Memory B cell (primary cell): ENCODE measurements around the gene KIRREL3.

Experiments
- ATAC-seq: fragments of 150-1000 bp; cut with Tn5 transposase; 2 replicates; pipeline ENCODE4 v1.10.0; 2021; ENCODE audit warnings: low read depth, mild to moderate bottlenecking, moderate library complexity
- DNase-seq, 2 donors: peaks; one replicate each; pipeline ENCODE4 v3.0.0; 2022; ENCODE audit warnings: low spot score in 2 of 2
- H3K27ac Mint-ChIP-seq: one replicate; pipeline ENCODE4 v1.8.0; 2022; ENCODE audit warnings: mild to moderate bottlenecking, moderate library complexity, mixed read lengths
- H3K27me3 Mint-ChIP-seq: one replicate; pipeline ENCODE4 v1.8.0; 2022; ENCODE audit warnings: mixed read lengths
- H3K36me3 Mint-ChIP-seq: one replicate; pipeline ENCODE4 v1.8.0; 2022; ENCODE audit warnings: mild to moderate bottlenecking, mixed read lengths
- H3K4me1 Mint-ChIP-seq: one replicate; pipeline ENCODE4 v1.8.0; 2022; ENCODE audit warnings: mixed read lengths
- H3K4me3 Mint-ChIP-seq: one replicate; pipeline ENCODE4 v1.8.0; 2022; ENCODE audit warnings: mild to moderate bottlenecking, moderate library complexity, mixed read lengths
- H3K9me3 Mint-ChIP-seq: one replicate; pipeline ENCODE4 v1.8.0; 2022; ENCODE audit warnings: mixed read lengths

The KIRREL3 gene

GRCh38 chr11:127017482-127017881, 16.9 kb upstream of the KIRREL3 start:
- Mint-ChIP-seq H3K9me3 (peaks cover 2% of the 10 kb centered on the region), H3K4me1 (no peaks in the 10 kb centered on the region), H3K27ac (no peak overlapping the region), H3K4me3 (no peak overlapping the region), H3K36me3 (no peaks in the 10 kb centered on the region), H3K27me3 (peaks cover 8% of the 10 kb centered on the region)
- DNase-seq (no peak), ATAC-seq (no peak)

- peaks cover 6% of the 10 kb centered on the region for H3K27me3 Mint-ChIP-seq
- peaks cover 2% of the 10 kb centered on the region for H3K9me3 Mint-ChIP-seq
- no peak for DNase-seq
- no peaks in the 10 kb centered on the region for H3K36me3 Mint-ChIP-seq
- no peak for ATAC-seq
- no peaks in the 10 kb centered on the region for H3K4me1 Mint-ChIP-seq
- no peak overlapping the region for H3K27ac Mint-ChIP-seq
- H3K4me3 Mint-ChIP-seq = no peak overlapping the region
These were observed 13.0 kb upstream of the KIRREL3 start for GRCh38 chr11:127013550-127013949.

GRCh38 chr11:127006311-127006710, 5.7 kb upstream of the KIRREL3 start:
- no peak for DNase-seq
- Mint-ChIP-seq H3K27ac (no peak overlapping the region), H3K9me3 (no peaks in the 10 kb centered on the region), H3K4me3 (no peak overlapping the region), H3K4me1 (no peaks in the 10 kb centered on the region), H3K27me3 (peaks cover 14% of the 10 kb centered on the region), H3K36me3 (no peaks in the 10 kb centered on the region)
- ATAC-seq = no peak

GRCh38 chr11:127003260-127003981, 2.9 kb upstream of the KIRREL3 start:
- Mint-ChIP-seq H3K4me1 (no peaks in the 10 kb centered on the region), H3K9me3 (no peaks in the 10 kb centered on the region), H3K4me3 (no peak overlapping the region), H3K27me3 (peaks cover 14% of the 10 kb centered on the region), H3K27ac (no peak overlapping the region), H3K36me3 (no peaks in the 10 kb centered on the region)
- ATAC-seq (no peak), DNase-seq (no peak)

GRCh38 chr11:127002669-127003259, 2.2 kb upstream of the KIRREL3 start:
- Mint-ChIP-seq H3K9me3 (no peaks in the 10 kb centered on the region), H3K36me3 (no peaks in the 10 kb centered on the region), H3K27ac (no peak overlapping the region), H3K27me3 (peaks cover 14% of the 10 kb centered on the region), H3K4me1 (no peaks in the 10 kb centered on the region), H3K4me3 (no peak overlapping the region)
- ATAC-seq = no peak
- no peak for DNase-seq

GRCh38 chr11:127000981-127001380, 411 bp upstream of the KIRREL3 start:
- ATAC-seq (no peak), DNase-seq (no peak)
- H3K4me1 Mint-ChIP-seq = no peaks in the 10 kb centered on the region

GRCh38 chr11:126999366-126999765, 1.2 kb downstream of the KIRREL3 start:
- ATAC-seq (no peak), DNase-seq (no peak)
- Mint-ChIP-seq H3K4me1 (no peaks in the 10 kb centered on the region), H3K27me3 (peaks cover 18% of the 10 kb centered on the region), H3K27ac (no peak overlapping the region), H3K4me3 (no peak overlapping the region), H3K9me3 (no peaks in the 10 kb centered on the region), H3K36me3 (no peaks in the 10 kb centered on the region)

More at GRCh38 chr11:127000981-127001380, 411 bp upstream of the KIRREL3 start:
- Mint-ChIP-seq H3K27ac (no peak overlapping the region), H3K4me3 (no peak overlapping the region), H3K36me3 (no peaks in the 10 kb centered on the region), H3K9me3 (no peaks in the 10 kb centered on the region), H3K27me3 (peaks cover 17% of the 10 kb centered on the region)

GRCh38 chr11:126997641-126998040, 2.9 kb downstream of the KIRREL3 start:
- Mint-ChIP-seq H3K36me3 (no peaks in the 10 kb centered on the region), H3K9me3 (no peaks in the 10 kb centered on the region), H3K27me3 (peaks cover 18% of the 10 kb centered on the region), H3K4me3 (no peak overlapping the region), H3K4me1 (no peaks in the 10 kb centered on the region), H3K27ac (no peak overlapping the region)
- ATAC-seq (no peak), DNase-seq (no peak)

- DNase-seq = no peak
- H3K4me1 Mint-ChIP-seq = no peaks in the 10 kb centered on the region
- H3K9me3 Mint-ChIP-seq = no peaks in the 10 kb centered on the region
- H3K4me3 Mint-ChIP-seq = no peak overlapping the region
- no peak overlapping the region for H3K27ac Mint-ChIP-seq
- peaks cover 18% of the 10 kb centered on the region for H3K27me3 Mint-ChIP-seq
- H3K36me3 Mint-ChIP-seq = no peaks in the 10 kb centered on the region
- no peak for ATAC-seq
These were observed 3.4 kb downstream of the KIRREL3 start for GRCh38 chr11:126997196-126997595.

GRCh38 chr11:126996036-126996804, 4.3 kb downstream of the KIRREL3 start:
- Mint-ChIP-seq H3K27ac (no peak overlapping the region), H3K36me3 (no peaks in the 10 kb centered on the region), H3K4me3 (no peak overlapping the region), H3K4me1 (no peaks in the 10 kb centered on the region), H3K27me3 (peaks cover 13% of the 10 kb centered on the region), H3K9me3 (no peaks in the 10 kb centered on the region)
- ATAC-seq (no peak), DNase-seq (no peak)

- peaks cover 2% of the 10 kb centered on the region for H3K4me1 Mint-ChIP-seq
- ATAC-seq (no peak), DNase-seq (no peak)
- no peaks in the 10 kb centered on the region for H3K9me3 Mint-ChIP-seq
- no peak overlapping the region for H3K27ac Mint-ChIP-seq
- H3K4me3 Mint-ChIP-seq = no peak overlapping the region
- peaks cover 17% of the 10 kb centered on the region for H3K27me3 Mint-ChIP-seq
- no peaks in the 10 kb centered on the region for H3K36me3 Mint-ChIP-seq
These were observed 7.0 kb downstream of the KIRREL3 start for GRCh38 chr11:126993599-126993998.

GRCh38 chr11:126992804-126993111, 7.8 kb downstream of the KIRREL3 start:
- no peak for DNase-seq
- no peak overlapping the region for H3K27ac Mint-ChIP-seq
- H3K9me3 Mint-ChIP-seq = no peaks in the 10 kb centered on the region
- H3K4me3 Mint-ChIP-seq = no peak overlapping the region
- no peak for ATAC-seq
- H3K36me3 Mint-ChIP-seq = no peaks in the 10 kb centered on the region
- H3K27me3 Mint-ChIP-seq = peaks cover 17% of the 10 kb centered on the region
- H3K4me1 Mint-ChIP-seq = peaks cover 2% of the 10 kb centered on the region

- peaks cover 17% of the 10 kb centered on the region for H3K27me3 Mint-ChIP-seq
These were observed 8.3 kb downstream of the KIRREL3 start for GRCh38 chr11:126992065-126992803.

GRCh38 chr11:126991596-126991995, 9.0 kb downstream of the KIRREL3 start:
- no peak for ATAC-seq
- Mint-ChIP-seq H3K4me1 (peaks cover 2% of the 10 kb centered on the region), H3K36me3 (no peaks in the 10 kb centered on the region), H3K9me3 (no peaks in the 10 kb centered on the region), H3K4me3 (no peak overlapping the region), H3K27ac (no peak overlapping the region), H3K27me3 (peaks cover 14% of the 10 kb centered on the region)
- DNase-seq = no peak

More at GRCh38 chr11:126992065-126992803, 8.3 kb downstream of the KIRREL3 start:
- ATAC-seq (no peak), DNase-seq (no peak)
- peaks cover 2% of the 10 kb centered on the region for H3K4me1 Mint-ChIP-seq
- H3K4me3 Mint-ChIP-seq = no peak overlapping the region
- H3K9me3 Mint-ChIP-seq = no peaks in the 10 kb centered on the region
- no peak overlapping the region for H3K27ac Mint-ChIP-seq
- no peaks in the 10 kb centered on the region for H3K36me3 Mint-ChIP-seq
